Measurements from ENCODE around the gene ZRANB1. TPM values are rescaled to one million over a fixed set of nuclear protein-coding genes. Genes with fewer than 3 reads are reported as not detected.

The ZRANB1 gene
- total RNA-seq, 4 donors from 2014 or later, result 8.4 to 24.0 (median 16.8) TPM

DNA sequence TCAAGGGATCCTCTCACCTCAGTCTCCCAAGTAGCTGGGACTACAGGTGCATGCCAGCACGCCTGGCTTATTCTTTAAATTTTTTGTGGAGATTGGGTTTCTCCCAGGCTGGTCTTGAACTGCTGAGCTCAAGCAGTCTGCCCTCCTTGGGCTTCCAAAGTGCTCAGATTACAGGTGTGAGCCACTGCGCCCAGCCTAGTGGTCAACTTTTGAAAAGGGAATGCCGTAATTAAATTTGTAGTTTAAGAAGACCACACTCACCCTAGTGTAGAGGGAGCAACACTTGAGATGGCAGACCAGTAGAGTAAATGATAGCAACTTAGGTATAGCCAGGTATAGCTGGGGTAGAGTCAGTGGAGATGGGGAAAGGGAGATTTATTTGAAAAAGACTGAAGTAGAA, 17.6 kb downstream of the ZRANB1 start:
- no peak for DNase-seq
- Histone ChIP-seq H3K27ac (no peak overlapping the region), H3K36me3 (no peaks in the 10 kb centered on the region), H3K9me3 (no peaks in the 10 kb centered on the region), H3K4me1 (peaks cover 0 to 35% (median 10%) of the 10 kb centered on the region in 4 donors), H3K4me3 (no peak overlapping the region), H3K27me3 (no peaks in the 10 kb centered on the region)
- 98 to 100% methylated on average over 1 to 3 of the region's 3 CpGs for WGBS, 2 donors (ENCODE audit: low coverage in 1 of 2)
- intact Hi-C loops (cut with DNase I; ENCODE audit: low total_unique reads), result no loop called here
- TF ChIP-seq POLR2AphosphoS5 (IDR thresholded peaks at IDR 0.05) (no peak), EP300 (IDR thresholded peaks at IDR 0.05; ENCODE audit: low read depth) (no peak), POLR2A (IDR thresholded peaks at IDR 0.05) (no peak)
- TF ChIP-seq, protein P1, sequence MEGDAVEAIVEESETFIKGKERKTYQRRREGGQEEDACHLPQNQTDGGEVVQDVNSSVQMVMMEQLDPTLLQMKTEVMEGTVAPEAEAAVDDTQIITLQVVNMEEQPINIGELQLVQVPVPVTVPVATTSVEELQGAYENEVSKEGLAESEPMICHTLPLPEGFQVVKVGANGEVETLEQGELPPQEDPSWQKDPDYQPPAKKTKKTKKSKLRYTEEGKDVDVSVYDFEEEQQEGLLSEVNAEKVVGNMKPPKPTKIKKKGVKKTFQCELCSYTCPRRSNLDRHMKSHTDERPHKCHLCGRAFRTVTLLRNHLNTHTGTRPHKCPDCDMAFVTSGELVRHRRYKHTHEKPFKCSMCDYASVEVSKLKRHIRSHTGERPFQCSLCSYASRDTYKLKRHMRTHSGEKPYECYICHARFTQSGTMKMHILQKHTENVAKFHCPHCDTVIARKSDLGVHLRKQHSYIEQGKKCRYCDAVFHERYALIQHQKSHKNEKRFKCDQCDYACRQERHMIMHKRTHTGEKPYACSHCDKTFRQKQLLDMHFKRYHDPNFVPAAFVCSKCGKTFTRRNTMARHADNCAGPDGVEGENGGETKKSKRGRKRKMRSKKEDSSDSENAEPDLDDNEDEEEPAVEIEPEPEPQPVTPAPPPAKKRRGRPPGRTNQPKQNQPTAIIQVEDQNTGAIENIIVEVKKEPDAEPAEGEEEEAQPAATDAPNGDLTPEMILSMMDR (IDR thresholded peaks at IDR 0.05), result no peak
- in situ Hi-C loops (cut with MboI; ENCODE audit: low pct_ligation_motif_present in 1 of 4, low pct_unique_long_range_greater_than_20kb in 1 of 4, low sequenced_read_pairs in 3 of 4), result no loop called here

DNA sequence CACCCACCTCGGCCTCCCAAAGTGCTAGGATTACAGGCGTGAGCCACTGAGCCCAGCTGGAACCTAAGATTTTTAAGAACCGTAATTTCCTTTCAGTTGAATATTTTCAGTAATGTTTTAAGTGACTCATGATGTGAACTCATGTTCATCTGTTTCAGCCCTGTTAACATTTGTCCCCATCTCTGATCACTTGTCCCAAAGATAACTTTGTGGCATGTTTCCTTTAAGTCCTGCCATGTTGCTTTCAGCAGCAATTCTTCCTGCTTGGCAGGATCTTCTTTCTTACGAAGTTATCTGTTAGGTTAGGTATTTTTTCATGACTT, 19.3 kb downstream of the ZRANB1 start:
- no peak for DNase-seq
- intact Hi-C loops (cut with DNase I; ENCODE audit: low total_unique reads) (no loop called here), in situ Hi-C loops (cut with MboI; ENCODE audit: low pct_ligation_motif_present in 1 of 4, low pct_unique_long_range_greater_than_20kb in 1 of 4, low sequenced_read_pairs in 3 of 4) (no loop called here)
- Histone ChIP-seq H3K36me3 (no peaks in the 10 kb centered on the region), H3K4me3 (no peak overlapping the region), H3K9me3 (no peaks in the 10 kb centered on the region), H3K27ac (no peak overlapping the region), H3K4me1 (peaks cover 3 to 25% (median 5%) of the 10 kb centered on the region in 4 donors), H3K27me3 (no peaks in the 10 kb centered on the region)
- 57 to 75% methylated on average over 1 to 4 of the region's 4 CpGs for WGBS, 2 donors (ENCODE audit: low coverage in 1 of 2)
- TF ChIP-seq EP300 (IDR thresholded peaks at IDR 0.05; ENCODE audit: low read depth) (no peak), POLR2A (IDR thresholded peaks at IDR 0.05) (no peak), POLR2AphosphoS5 (IDR thresholded peaks at IDR 0.05) (no peak)
- TF ChIP-seq, protein P1 (IDR thresholded peaks at IDR 0.05), result no peak

DNA sequence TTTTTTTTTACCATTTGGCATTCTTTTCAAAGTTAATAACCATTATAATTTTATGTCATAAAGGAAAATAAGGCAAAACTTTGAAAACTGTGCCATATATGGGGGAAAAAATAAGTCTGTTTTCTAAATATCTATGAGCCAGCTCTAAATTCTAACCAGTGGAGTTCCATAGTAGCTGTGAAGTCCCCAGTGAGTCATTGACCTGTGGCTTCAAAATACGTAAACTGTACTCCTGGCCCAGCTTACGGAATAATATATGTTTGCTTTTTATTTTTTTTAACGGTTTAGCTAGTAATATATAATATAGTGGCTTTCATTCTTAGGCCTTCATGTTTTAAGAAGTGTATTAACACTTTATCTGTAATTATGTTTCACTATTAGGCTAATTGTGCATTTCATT, 20.5 kb downstream of the ZRANB1 start:
- Histone ChIP-seq H3K27me3 (no peaks in the 10 kb centered on the region), H3K36me3 (peaks cover 0 to 12% (median 3%) of the 10 kb centered on the region in 4 donors), H3K27ac (no peak overlapping the region), H3K4me1 (peaks cover 0 to 18% (median 4%) of the 10 kb centered on the region in 4 donors), H3K4me3 (no peak overlapping the region), H3K9me3 (no peaks in the 10 kb centered on the region)
- intact Hi-C loops (cut with DNase I; ENCODE audit: low total_unique reads), result no loop called here
- no peak for DNase-seq
- 89 to 94% methylated on average over 3 of the region's 3 CpGs for WGBS, 2 donors (ENCODE audit: low coverage in 1 of 2)
- in situ Hi-C loops (cut with MboI; ENCODE audit: low pct_ligation_motif_present in 1 of 4, low pct_unique_long_range_greater_than_20kb in 1 of 4, low sequenced_read_pairs in 3 of 4), result no loop called here
- TF ChIP-seq EP300 (IDR thresholded peaks at IDR 0.05; ENCODE audit: low read depth) (no peak), POLR2AphosphoS5 (IDR thresholded peaks at IDR 0.05) (no peak), POLR2A (IDR thresholded peaks at IDR 0.05) (no peak)
- TF ChIP-seq, protein P1 (IDR thresholded peaks at IDR 0.05), result no peak

DNA sequence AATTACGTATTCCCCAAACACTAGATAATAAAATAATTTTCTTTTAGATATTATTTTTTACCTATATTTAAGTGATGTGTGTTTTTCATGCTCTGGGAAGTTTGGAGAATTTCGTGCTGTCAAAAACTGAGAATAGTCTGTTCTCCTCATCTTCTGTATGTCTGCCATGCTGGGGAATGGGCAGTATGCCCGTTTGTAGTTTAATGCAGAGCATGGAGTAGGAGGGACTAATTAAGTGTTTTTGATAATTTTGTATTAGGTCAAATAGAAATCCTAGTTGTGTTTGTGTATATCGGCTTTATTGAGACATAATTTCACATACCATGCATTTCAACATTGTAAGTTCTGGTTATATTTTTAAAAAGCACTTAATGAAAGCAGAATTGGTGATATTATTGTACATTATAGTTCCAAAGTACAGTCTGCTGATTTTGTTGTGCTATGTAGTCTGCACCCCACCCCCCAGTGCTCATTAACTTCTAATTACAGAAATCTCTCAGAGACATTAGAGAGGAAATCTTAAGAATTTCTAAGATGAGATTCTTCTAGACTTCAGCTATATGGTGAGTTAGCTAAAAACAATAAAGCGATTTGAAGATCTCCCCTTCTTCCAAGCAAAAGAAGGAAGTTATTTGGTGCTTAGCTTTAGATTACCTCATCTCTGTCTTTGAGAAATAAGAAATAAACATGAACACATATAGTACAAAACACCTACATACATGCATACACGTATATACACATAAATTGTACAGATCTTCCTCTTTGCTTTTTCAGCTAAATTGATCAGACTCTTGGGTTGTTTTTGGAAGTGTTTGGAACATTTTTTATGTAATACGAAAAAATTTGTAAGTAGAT, 22.2 kb downstream of the ZRANB1 start:
- in situ Hi-C loops (cut with MboI; ENCODE audit: low pct_ligation_motif_present in 1 of 4, low pct_unique_long_range_greater_than_20kb in 1 of 4, low sequenced_read_pairs in 3 of 4) (no loop called here), intact Hi-C loops (cut with DNase I; ENCODE audit: low total_unique reads) (no loop called here)
- Histone ChIP-seq H3K4me3 (no peak overlapping the region), H3K27me3 (no peaks in the 10 kb centered on the region), H3K36me3 (peaks cover 0 to 19% (median 5%) of the 10 kb centered on the region in 4 donors), H3K4me1 (peaks cover 0 to 15% (median 4%) of the 10 kb centered on the region in 4 donors), H3K27ac (no peak overlapping the region), H3K9me3 (no peaks in the 10 kb centered on the region)
- WGBS, 2 donors (ENCODE audit: low coverage in 1 of 2), result 90 to 93% methylated on average over 7 of the region's 7 CpGs
- no peak for DNase-seq
- TF ChIP-seq, protein P1 (IDR thresholded peaks at IDR 0.05), result no peak
- TF ChIP-seq POLR2A (IDR thresholded peaks at IDR 0.05), result no peak
- no peak for TF ChIP-seq EP300 (IDR thresholded peaks at IDR 0.05; ENCODE audit: low read depth)
- TF ChIP-seq POLR2AphosphoS5 (IDR thresholded peaks at IDR 0.05), result no peak

Measured in transverse colon (tissue), 4 donors.